Activated naive CD4-positive, alpha-beta T cell treated with anti-CD3 and anti-CD28 coated beads, Interleukin-2, amount 50 U/mL, for 24 hours (primary cell): Measurements from ENCODE around the gene AUTS2.

Experiments used
- H3K27ac Mint-ChIP-seq: one replicate; pipeline ENCODE4 v1.8.0; 2021; ENCODE audit warnings: mild to moderate bottlenecking, mixed read lengths
- H3K27me3 Mint-ChIP-seq: one replicate; pipeline ENCODE4 v1.8.0; 2021; ENCODE audit warnings: mixed read lengths
- H3K36me3 Mint-ChIP-seq: one replicate; pipeline ENCODE4 v1.8.0; 2021; ENCODE audit warnings: mixed read lengths
- H3K4me1 Mint-ChIP-seq: one replicate; pipeline ENCODE4 v1.8.0; 2021; ENCODE audit warnings: mixed read lengths
- H3K4me3 Mint-ChIP-seq: one replicate; pipeline ENCODE4 v1.8.0; 2021; ENCODE audit warnings: mild to moderate bottlenecking, mixed read lengths
- H3K9me3 Mint-ChIP-seq: one replicate; pipeline ENCODE4 v1.8.0; 2021; ENCODE audit warnings: mixed read lengths

Gene AUTS2

DNA sequence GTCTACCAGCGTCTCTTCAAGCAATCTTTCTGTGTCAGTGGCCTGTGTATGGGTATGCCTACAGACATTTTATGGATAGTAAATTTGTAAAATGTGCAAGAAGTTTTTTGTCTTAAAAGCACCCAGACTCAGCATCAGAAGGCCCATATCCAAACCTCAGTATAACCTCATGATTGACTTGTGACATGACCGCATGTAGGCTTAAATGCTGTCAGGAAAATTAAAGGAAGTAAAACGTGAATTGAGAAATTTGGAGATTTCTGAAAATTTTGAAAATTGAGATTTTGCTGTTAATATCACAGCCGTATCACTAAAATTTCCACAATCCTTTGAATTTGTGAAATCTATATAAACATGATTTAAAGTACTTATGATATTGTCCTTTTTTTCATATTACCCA, 410.2 kb downstream of the AUTS2 start:
- Mint-ChIP-seq H3K27ac (no peak overlapping the region), H3K4me1 (peaks cover 9% of the 10 kb centered on the region), H3K27me3 (peaks cover 3% of the 10 kb centered on the region), H3K4me3 (no peak overlapping the region), H3K36me3 (no peaks in the 10 kb centered on the region), H3K9me3 (no peaks in the 10 kb centered on the region)

DNA sequence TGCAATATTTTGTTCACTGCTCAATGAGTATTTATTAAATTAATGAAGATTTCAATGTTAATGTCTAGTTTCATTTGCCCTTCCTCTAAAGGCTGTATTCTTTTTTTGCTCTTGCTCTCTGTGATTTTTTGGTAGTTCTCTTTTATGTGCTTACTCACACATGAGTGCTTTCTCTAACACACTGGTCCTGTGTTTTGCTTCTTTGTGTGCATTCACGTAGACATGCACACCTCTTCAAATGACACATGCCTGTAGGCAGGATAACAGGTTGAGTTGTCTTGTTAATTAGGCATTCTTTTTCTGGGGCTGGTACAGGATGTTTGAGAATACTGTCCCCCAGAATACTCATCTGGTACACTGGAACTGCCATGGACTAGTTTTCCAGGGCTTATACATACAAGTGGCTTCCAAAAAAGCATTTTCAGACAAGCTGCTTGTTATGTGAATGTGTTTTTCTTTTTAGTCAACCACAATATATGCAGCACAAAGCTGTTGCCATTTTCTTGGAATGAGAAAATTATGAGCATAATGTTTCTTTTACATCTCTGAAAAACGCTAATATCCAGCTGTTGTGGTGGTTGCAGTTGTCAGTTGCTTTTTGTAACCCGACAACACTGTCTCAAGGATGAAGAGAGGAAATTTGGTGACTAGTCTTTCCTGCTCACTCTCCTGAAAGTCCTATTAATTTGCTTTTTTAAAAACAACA, 416.4 kb downstream of the AUTS2 start:
- Mint-ChIP-seq H3K27me3 (peaks cover 6% of the 10 kb centered on the region), H3K4me3 (no peak overlapping the region), H3K36me3 (no peaks in the 10 kb centered on the region), H3K4me1 (no peaks in the 10 kb centered on the region), H3K9me3 (no peaks in the 10 kb centered on the region), H3K27ac (no peak overlapping the region)

DNA sequence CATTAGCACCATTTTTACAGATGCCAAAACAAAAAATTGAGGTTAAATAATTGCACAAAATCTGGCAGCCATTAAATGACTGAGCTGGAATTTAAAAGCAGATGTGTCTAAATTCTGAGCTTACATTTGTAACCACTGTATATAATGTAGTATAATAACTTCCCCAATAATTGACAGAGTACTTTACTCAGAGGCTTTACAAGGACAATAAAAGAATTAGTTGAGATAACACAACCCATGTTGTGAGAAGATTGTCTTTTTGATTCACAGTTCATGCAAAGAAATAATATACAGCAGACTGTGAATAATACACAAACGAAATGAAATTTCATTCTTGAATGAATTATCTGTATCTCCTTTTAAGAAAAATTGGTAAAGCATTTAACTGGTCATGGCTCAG, 417.1 kb downstream of the AUTS2 start:
- Mint-ChIP-seq H3K36me3 (no peaks in the 10 kb centered on the region), H3K27ac (no peak overlapping the region), H3K4me3 (no peak overlapping the region), H3K27me3 (peaks cover 6% of the 10 kb centered on the region), H3K4me1 (no peaks in the 10 kb centered on the region), H3K9me3 (no peaks in the 10 kb centered on the region)

DNA sequence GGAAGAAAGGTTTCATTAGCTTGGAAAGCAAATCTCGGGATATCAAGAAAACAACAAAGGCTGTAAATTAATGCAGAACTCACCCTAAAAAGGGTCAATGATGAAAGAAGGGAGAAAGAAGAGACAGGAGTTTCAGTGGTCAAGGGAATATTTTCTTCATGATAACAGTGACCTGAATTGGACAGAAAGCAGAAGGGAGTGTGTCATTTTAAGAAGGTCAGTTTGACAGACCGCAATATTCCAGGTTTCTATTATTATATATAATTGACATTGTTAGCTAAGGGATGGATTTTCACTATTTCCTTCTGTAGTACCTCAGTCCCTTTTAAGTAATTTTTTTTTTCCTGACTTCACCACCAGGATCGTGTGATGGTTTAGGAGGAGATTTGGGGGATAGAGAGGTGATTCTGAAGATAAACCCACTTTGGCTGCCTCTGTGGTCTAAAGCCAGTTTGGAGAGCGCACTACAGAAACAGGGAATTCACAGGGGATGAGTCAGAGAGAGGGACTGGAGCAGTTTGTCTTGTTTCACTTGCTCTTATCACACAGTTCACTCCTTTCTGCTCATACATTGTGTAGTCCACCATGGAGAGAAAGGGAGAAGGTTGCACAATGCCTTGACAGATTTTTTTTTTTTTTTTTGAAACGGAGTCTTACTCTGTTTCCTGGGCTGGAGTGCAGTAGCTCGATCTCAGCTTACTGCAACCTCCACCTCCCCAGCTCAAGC, 417.9 kb downstream of the AUTS2 start:
- H3K36me3 Mint-ChIP-seq = no peaks in the 10 kb centered on the region
- peaks cover 5% of the 10 kb centered on the region for H3K27me3 Mint-ChIP-seq
- H3K27ac Mint-ChIP-seq = no peak overlapping the region
- no peaks in the 10 kb centered on the region for H3K4me1 Mint-ChIP-seq
- no peak overlapping the region for H3K4me3 Mint-ChIP-seq
- H3K9me3 Mint-ChIP-seq = no peaks in the 10 kb centered on the region

DNA sequence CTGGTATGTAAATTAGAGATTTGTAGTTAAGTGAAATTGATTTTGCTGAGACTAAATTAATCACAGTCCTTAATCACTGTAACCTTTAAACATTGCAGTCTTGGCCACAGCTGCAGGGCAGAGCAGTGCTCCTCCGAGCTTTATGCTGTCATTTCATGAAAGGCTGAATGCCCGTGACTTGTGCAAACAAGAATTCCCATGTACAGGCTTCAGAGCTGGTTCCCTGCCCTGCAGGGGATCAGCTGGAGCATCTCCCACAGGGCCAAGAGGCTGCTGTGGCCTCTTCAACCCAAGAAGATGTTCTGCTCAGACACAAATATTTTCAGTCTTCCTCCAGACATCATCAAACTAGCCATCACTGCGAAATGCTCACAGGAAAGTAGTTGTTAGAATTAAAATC, 419.1 kb downstream of the AUTS2 start:
- H3K27me3 Mint-ChIP-seq = peaks cover 5% of the 10 kb centered on the region
- H3K36me3 Mint-ChIP-seq = no peaks in the 10 kb centered on the region
- H3K27ac Mint-ChIP-seq = no peak overlapping the region
- no peaks in the 10 kb centered on the region for H3K9me3 Mint-ChIP-seq
- no peaks in the 10 kb centered on the region for H3K4me1 Mint-ChIP-seq
- H3K4me3 Mint-ChIP-seq = no peak overlapping the region

DNA sequence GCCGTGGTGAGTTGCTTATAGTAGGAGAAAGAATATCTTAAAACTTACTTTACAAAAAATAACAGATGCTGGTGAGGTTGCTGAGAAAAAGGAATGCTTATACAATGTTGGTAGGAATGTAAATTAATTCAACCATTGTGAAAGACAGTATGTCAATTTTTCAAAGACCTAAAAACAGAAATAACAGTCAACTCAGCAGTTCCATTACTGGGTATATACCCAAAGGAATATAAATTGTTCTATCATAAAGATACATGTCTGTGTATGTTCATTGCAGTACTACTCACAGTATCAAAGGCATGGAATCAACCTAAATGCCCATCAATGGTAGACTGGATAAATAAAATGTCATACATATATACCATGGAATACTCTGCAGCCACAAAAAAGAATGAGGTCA, 420.4 kb downstream of the AUTS2 start:
- Mint-ChIP-seq H3K27me3 (peaks cover 5% of the 10 kb centered on the region), H3K9me3 (no peaks in the 10 kb centered on the region), H3K27ac (no peak overlapping the region), H3K4me3 (no peak overlapping the region), H3K4me1 (no peaks in the 10 kb centered on the region), H3K36me3 (no peaks in the 10 kb centered on the region)

DNA sequence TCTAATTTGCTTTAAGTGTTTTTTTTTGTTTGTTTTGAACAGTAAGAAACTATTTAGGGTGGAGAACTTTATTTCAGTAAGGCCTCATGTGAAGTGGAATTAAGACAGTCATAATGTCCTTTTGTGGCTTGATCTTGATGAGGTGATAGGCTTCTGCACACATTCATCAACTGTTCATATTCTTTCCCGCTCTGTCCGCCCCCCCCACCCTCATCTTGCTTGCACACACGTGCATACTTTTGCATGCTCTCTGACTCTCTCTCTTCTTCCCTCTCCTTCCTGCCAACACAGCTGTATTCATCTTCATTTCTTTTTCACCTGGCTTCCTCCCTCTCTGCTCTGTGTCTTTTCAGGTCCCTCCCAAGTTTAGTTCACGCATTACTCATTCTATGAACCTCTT, 429.6 kb downstream of the AUTS2 start:
- Mint-ChIP-seq H3K36me3 (no peaks in the 10 kb centered on the region), H3K27ac (no peak overlapping the region), H3K4me3 (no peak overlapping the region), H3K9me3 (no peaks in the 10 kb centered on the region), H3K4me1 (no peaks in the 10 kb centered on the region), H3K27me3 (no peaks in the 10 kb centered on the region)

DNA sequence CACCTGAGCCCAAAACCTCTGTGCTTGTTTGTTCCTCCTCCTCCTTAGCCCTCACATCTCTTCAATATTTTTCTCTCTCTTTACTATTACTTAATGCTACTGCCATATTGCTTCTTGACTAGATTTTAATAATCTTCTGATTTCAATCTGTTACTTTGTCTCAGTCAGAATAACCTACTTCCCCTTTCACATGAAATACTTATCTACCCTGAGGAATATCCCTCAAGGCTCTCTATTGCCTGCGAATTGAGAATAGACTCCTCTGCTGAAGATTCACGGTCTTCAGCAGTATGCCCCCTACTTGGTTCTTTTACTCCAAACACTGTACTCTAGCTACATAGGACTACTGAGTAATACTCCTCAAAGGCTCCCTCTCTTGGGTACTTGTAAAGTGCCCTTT, 430.3 kb downstream of the AUTS2 start:
- Mint-ChIP-seq H3K4me1 (no peaks in the 10 kb centered on the region), H3K36me3 (no peaks in the 10 kb centered on the region), H3K27me3 (no peaks in the 10 kb centered on the region), H3K27ac (no peak overlapping the region), H3K4me3 (no peak overlapping the region), H3K9me3 (no peaks in the 10 kb centered on the region)

DNA sequence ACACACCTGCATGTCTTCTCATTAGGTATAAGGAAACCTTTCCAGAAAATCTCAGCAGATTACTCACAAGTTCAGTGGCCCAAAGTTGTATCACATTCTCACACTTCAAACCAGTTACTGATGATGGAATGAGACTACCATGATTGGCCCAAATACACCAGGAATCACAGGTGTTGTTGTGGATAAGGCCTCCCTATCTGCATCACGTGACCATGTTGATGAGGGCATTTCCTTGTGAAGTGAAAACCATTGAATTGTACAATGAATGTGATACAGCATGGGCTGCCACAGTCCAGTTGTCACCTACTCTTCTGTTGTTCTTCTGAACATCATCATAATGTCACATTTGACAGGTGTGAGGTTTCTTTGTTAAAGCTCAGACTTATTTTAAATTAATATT, 431.7 kb downstream of the AUTS2 start:
- Mint-ChIP-seq H3K36me3 (no peaks in the 10 kb centered on the region), H3K27ac (no peak overlapping the region), H3K9me3 (no peaks in the 10 kb centered on the region), H3K4me3 (no peak overlapping the region), H3K27me3 (no peaks in the 10 kb centered on the region), H3K4me1 (no peaks in the 10 kb centered on the region)

DNA sequence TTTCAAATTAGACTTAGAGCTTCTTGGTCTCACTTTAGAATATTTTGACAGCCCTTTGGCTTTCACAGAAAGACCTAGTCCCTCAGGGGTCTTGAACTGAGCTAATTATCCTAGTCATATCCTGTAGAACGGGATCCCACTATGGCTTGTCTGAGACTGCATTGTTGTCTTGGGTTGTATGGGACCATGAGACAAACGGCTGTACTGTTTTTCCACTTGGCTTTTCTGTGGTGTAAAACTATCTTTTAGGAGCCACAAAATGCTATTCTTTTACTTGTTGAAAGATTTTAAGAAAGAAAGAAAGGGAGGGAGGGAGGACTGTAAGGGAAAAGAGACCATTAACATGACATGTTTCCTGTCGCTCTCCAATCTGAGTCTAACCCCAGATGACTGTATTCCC, 432.5 kb downstream of the AUTS2 start:
- Mint-ChIP-seq H3K27ac (no peak overlapping the region), H3K27me3 (no peaks in the 10 kb centered on the region), H3K36me3 (no peaks in the 10 kb centered on the region), H3K4me3 (no peak overlapping the region), H3K9me3 (no peaks in the 10 kb centered on the region), H3K4me1 (no peaks in the 10 kb centered on the region)

DNA sequence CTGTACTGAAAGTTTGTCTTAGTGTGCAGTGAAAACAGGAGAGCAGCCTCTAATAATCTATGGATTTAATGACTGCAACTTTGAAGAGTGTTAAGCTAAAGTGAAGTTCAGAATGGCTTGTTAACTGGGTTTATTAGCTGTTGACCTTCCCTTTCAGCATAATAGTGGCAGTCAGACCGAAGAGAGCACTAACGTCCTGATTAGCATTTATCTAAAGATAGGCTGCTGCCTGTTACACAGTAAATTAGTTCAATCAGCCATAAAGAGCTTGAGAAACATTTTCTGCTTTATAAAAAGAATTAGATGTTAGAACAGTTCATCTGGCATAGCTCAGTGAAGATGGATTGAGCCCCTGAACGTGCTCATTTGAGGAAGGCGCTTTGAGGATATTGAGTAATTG, 433.0 kb downstream of the AUTS2 start:
- no peaks in the 10 kb centered on the region for H3K27me3 Mint-ChIP-seq
- no peaks in the 10 kb centered on the region for H3K4me1 Mint-ChIP-seq
- no peaks in the 10 kb centered on the region for H3K9me3 Mint-ChIP-seq
- no peak overlapping the region for H3K4me3 Mint-ChIP-seq
- H3K36me3 Mint-ChIP-seq = no peaks in the 10 kb centered on the region
- H3K27ac Mint-ChIP-seq = no peak overlapping the region

DNA sequence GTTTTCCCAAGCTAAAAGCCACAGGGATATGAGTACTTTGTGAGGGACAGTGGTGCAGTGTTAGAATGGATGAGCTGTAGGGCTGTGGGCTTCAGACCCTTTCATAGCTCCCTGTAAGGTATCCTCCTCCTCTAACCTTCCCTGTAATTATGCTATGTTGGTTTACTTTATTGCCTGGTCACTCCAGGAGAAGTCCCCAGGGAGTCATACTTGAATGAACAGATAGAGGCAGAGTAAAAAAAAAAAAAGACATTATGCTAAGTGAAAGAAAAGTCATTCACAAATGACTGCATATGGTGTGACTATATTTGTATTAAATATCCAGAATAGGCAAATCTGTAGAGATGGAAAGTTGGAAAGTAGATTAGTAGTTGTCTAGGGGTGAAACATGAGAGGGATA, 434.4 kb downstream of the AUTS2 start:
- Mint-ChIP-seq H3K36me3 (no peaks in the 10 kb centered on the region), H3K9me3 (no peaks in the 10 kb centered on the region), H3K4me1 (no peaks in the 10 kb centered on the region), H3K27me3 (no peaks in the 10 kb centered on the region), H3K27ac (no peak overlapping the region), H3K4me3 (no peak overlapping the region)

DNA sequence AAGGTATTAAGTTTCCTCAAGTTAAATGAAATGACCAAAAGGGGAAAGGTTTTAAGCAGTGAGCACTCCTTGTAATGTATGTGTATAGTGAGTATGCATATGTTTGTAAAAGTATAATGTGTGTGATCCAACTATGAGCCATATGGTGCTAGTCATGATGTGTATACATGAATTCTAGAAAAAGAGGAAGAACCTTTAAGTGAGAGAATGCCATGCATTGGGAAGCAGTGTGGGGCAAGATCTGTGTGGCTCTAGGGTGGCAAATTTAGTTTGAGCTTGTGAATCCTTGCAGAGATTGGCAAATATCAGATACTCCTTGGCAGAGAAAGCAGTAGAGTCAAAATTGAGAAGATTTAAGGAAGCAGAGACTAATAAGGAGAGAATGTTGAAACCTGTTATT, 435.0 kb downstream of the AUTS2 start:
- no peaks in the 10 kb centered on the region for H3K4me1 Mint-ChIP-seq
- H3K4me3 Mint-ChIP-seq = no peak overlapping the region
- H3K27ac Mint-ChIP-seq = no peak overlapping the region
- H3K9me3 Mint-ChIP-seq = no peaks in the 10 kb centered on the region
- H3K27me3 Mint-ChIP-seq = no peaks in the 10 kb centered on the region
- H3K36me3 Mint-ChIP-seq = no peaks in the 10 kb centered on the region

DNA sequence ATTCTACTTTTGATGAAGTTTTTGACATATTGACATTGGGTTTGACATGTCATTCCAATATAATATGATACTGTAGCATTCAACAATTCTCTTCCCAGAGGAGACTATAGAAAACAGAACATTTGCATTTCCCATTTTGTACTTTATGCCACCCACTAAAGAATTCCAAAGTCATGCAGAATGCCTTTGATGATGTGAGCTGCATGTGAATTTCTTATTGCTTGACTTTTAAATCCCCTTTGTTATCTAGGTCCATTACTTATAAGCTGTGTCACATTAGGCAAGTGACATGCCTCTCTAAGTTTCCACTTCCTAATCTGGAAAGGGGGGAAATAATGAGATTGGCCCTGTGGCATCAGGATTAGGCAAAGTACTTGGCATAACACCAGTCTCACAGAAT, 436.7 kb downstream of the AUTS2 start:
- H3K36me3 Mint-ChIP-seq = no peaks in the 10 kb centered on the region
- no peaks in the 10 kb centered on the region for H3K9me3 Mint-ChIP-seq
- H3K4me3 Mint-ChIP-seq = no peak overlapping the region
- H3K27me3 Mint-ChIP-seq = no peaks in the 10 kb centered on the region
- no peaks in the 10 kb centered on the region for H3K4me1 Mint-ChIP-seq
- no peak overlapping the region for H3K27ac Mint-ChIP-seq

DNA sequence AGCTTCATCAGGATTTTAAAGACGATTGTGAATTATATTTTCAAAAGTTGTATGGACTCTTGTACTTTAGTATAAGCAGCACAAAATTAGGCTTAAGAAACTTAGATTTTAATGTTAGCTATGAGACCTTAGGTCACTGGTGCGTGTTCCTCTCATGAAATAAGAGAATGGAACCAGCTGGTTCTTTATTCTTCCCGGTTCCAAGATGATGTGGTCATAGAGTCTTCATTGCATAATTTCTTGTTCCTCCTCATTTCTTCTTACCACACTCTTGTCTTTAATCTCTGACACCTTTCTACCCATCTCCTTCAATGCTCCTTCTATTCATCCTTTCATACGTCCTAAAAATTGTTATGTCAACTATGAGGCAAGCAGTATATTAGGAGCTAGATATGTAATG, 437.2 kb downstream of the AUTS2 start:
- no peaks in the 10 kb centered on the region for H3K36me3 Mint-ChIP-seq
- no peaks in the 10 kb centered on the region for H3K9me3 Mint-ChIP-seq
- no peak overlapping the region for H3K4me3 Mint-ChIP-seq
- no peak overlapping the region for H3K27ac Mint-ChIP-seq
- no peaks in the 10 kb centered on the region for H3K4me1 Mint-ChIP-seq
- H3K27me3 Mint-ChIP-seq = no peaks in the 10 kb centered on the region

DNA sequence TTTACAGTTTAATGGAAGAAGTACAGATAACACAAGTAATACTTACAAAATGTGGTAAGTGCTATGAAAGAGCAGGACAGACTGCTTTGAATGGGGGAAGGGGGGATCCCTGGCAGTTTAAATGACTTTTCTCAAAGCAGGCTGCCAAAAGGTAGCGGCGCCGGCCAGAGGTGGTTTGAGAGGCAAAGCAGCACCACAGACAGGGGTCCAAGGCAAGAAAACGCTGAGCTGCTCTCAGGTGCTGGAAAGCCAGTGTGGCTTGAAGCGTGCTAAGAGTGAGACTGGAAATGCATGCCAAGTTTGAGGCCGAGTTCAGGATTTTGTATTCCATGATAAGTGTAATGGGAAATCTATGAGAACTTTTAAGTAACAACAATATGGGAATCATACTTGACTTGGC, 437.7 kb downstream of the AUTS2 start:
- Mint-ChIP-seq H3K36me3 (no peaks in the 10 kb centered on the region), H3K4me1 (no peaks in the 10 kb centered on the region), H3K9me3 (no peaks in the 10 kb centered on the region), H3K27me3 (no peaks in the 10 kb centered on the region), H3K27ac (no peak overlapping the region), H3K4me3 (no peak overlapping the region)

DNA sequence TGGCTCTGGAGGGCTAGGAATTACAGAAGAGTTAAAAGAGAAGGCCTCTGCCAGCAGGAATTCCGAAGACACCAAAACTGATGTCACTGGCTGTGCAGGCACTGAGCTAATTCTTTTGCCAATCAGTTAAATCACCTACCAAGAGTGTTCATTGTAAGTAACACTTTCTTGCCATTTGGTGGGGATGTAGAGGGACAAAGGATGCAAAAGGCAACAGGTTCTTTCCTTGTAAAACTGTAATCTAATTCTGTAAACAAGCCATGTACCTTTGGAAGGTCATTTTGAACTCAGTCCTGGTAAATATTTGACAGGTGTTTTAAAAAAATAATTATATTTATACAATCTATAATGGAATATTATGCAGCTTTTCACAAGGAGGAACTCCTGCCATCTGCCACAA, 438.4 kb downstream of the AUTS2 start:
- H3K27ac Mint-ChIP-seq = no peak overlapping the region
- H3K36me3 Mint-ChIP-seq = no peaks in the 10 kb centered on the region
- H3K9me3 Mint-ChIP-seq = no peaks in the 10 kb centered on the region
- H3K27me3 Mint-ChIP-seq = no peaks in the 10 kb centered on the region
- no peak overlapping the region for H3K4me3 Mint-ChIP-seq
- H3K4me1 Mint-ChIP-seq = no peaks in the 10 kb centered on the region
